ENCODE results near the gene ZNF3. TPM values are rescaled to one million over a fixed set of nuclear protein-coding genes. Genes with fewer than 3 reads are reported as not detected.

Gene ZNF3
- total RNA-seq, 4 donors from 2014 or later: 31.4 to 42.3 (median 36.1) TPM

GRCh38 chr7:100122568-100122967, 41.0 kb upstream of the ZNF3 start:
- intact Hi-C loops (cut with DNase I): no loop called here
- H3K27me3 ChIP-seq: no peaks in the 10 kb centered on the region
- TF ChIP-seq POLR2A (IDR thresholded peaks at IDR 0.05) (no peak), CTCF (IDR thresholded peaks at IDR 0.05) (no peak)
- H3K4me3 ChIP-seq (replicated peaks in 1 of 3): no peak overlapping the region
- no peaks in the 10 kb centered on the region for H3K36me3 ChIP-seq
- H3K4me1 ChIP-seq: peaks cover 13 to 24% of the 10 kb centered on the region in 2 donors
- DNase-seq: no peak
- H3K27ac ChIP-seq: no peak overlapping the region
- H3K9me3 ChIP-seq: no peaks in the 10 kb centered on the region
- 100% methylated on average over 1 of the region's 1 CpG for WGBS, 2 donors

GRCh38 chr7:100122067-100122466, 40.5 kb upstream of the ZNF3 start:
- intact Hi-C loops (cut with DNase I): no loop called here
- H3K27ac ChIP-seq: no peak overlapping the region
- 61 to 64% methylated on average over 13 of the region's 13 CpGs for WGBS, 2 donors
- no peaks in the 10 kb centered on the region for H3K9me3 ChIP-seq
- H3K4me1 ChIP-seq: peaks cover 13 to 24% of the 10 kb centered on the region in 2 donors
- H3K4me3 ChIP-seq (replicated peaks in 1 of 3): no peak overlapping the region
- H3K36me3 ChIP-seq: no peaks in the 10 kb centered on the region
- no peaks in the 10 kb centered on the region for H3K27me3 ChIP-seq
- no peak for TF ChIP-seq POLR2A (IDR thresholded peaks at IDR 0.05)
- TF ChIP-seq CTCF (IDR thresholded peaks at IDR 0.05): no peak
- peak; percentile 19 to 20 for DNase-seq

- H3K36me3 ChIP-seq: no peaks in the 10 kb centered on the region
- no peak for TF ChIP-seq POLR2A (IDR thresholded peaks at IDR 0.05)
- TF ChIP-seq CTCF (IDR thresholded peaks at IDR 0.05): no peak
- intact Hi-C loops (cut with DNase I): no loop called here
- 31 to 53% methylated on average over 1 of the region's 1 CpG for WGBS, 2 donors
- peak overlapping the region in 1 of 3 donors; percentile 96 for H3K27ac ChIP-seq
- H3K4me1 ChIP-seq: peaks cover 7 to 19% of the 10 kb centered on the region in 2 donors
- no peak for DNase-seq
- no peaks in the 10 kb centered on the region for H3K9me3 ChIP-seq
- no peaks in the 10 kb centered on the region for H3K27me3 ChIP-seq
- H3K4me3 ChIP-seq (replicated peaks in 1 of 3): no peak overlapping the region
Observed at GRCh38 chr7:100120733-100121036, 39.2 kb upstream of the ZNF3 start.

- no peak for TF ChIP-seq CTCF (IDR thresholded peaks at IDR 0.05)
- no peak for TF ChIP-seq POLR2A (IDR thresholded peaks at IDR 0.05)
- Histone ChIP-seq H3K27me3 (no peaks in the 10 kb centered on the region), H3K4me3 (replicated peaks in 1 of 3) (peak overlapping the region; percentile 27 to 85 (median 40)), H3K27ac (peak overlapping the region in 2 of 3 donors; percentile 81 to 96), H3K9me3 (no peaks in the 10 kb centered on the region), H3K36me3 (no peaks in the 10 kb centered on the region), H3K4me1 (peaks cover 7 to 13% of the 10 kb centered on the region in 2 donors)
- peak; percentile 50 to 52 for DNase-seq
- intact Hi-C loops (cut with DNase I): no loop called here
- 26 to 36% methylated on average over 12 to 16 of the region's 19 CpGs for WGBS, 2 donors
Observed at GRCh38 chr7:100119970-100120732, 38.6 kb upstream of the ZNF3 start.
